MV-4-11 (cell line): Measurements from ENCODE around the gene SRP54.
"Not testable (repeated sequence)": the region's sequence is repeated elsewhere in the genome, so short reads cannot be mapped to it uniquely, and the experiment has no call there.

ENCODE experiments used
- DNase-seq: peaks from one replicate; lab custom pipeline; 2025; lab: John Stamatoyannopoulos, UW

Gene SRP54

DNA sequence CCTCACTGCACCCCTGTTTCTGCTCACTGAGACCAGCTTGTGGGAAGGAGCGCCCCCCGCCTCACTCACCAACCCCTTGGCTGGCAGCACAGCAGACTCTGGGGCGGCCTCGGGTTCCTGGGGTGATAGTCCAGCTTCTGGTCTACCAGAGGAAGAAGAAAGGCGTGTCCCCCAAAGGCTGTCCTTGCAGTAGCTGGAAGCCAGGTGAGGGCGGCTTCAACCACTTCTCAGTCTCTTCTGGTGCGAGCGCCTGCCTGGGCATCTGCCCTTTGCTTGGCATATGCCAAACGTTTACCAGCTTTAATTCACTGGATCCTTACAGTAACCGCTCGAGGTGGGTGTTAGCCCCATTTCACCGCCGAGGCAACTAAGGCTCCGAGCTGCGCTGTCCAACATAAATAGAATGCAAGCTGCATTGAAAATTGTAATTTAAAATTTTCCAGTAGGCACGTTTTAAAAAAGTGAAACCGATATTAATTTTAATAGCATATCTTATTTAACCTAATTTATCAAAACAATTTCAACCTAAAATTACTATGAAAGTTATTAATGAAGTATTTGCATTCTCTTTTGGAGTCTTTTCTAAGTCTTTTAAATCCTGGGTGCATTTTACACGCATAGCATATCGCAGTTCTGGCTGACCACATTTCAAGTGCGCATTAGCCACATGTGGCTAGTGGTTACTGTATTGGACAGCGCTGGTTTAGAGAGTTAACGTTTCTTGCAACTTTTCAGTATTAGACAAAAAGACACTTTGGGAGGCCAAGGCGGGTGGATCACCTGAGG lies 64.2 kb downstream of the SRP54 start:
- no peak for DNase-seq

DNA sequence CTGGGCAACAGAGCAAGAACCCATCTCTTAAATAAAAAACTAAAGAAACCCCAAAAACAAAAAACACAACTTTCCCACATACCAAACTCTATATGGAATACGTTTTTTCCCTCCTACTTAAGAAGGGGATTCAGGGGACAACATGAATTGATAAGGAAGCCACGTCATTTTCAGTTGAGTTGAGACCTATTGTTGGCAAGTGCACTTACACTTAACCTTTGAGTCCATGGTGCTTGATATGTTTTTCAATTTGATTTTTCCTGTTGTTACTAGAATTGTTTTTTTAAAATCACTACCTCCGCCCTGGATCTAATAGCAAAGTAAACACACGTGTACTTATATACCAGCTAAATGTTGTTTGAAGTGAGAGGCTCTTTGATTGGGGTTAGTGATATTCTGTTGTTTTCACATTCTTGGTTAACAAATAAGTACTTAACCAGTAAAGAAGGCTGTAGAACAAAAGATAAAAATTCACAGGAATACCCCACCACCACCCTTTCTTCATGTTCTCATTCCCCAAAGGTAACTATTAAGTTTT lies 65.3 kb downstream of the SRP54 start:
- no peak for DNase-seq

DNA sequence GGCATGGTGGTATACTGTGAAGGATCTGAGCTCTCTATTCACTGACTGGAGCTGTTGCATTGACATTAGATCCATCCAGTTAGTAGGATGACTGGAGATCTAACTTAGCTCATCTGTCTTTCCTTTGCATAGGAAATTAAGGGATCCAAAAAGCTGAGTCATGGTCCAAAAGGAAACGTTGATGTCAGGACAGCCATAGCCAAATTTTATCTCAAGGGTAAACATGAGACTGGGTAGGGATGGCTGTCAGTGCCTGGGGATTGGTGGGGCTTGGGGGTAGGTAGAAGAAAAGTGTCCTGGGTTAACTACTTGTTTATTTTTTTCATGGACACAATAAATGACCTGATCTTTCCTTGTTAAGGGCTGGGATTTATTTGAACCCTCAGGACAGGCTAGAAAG lies 67.9 kb downstream of the SRP54 start:
- DNase-seq: no peak

DNA sequence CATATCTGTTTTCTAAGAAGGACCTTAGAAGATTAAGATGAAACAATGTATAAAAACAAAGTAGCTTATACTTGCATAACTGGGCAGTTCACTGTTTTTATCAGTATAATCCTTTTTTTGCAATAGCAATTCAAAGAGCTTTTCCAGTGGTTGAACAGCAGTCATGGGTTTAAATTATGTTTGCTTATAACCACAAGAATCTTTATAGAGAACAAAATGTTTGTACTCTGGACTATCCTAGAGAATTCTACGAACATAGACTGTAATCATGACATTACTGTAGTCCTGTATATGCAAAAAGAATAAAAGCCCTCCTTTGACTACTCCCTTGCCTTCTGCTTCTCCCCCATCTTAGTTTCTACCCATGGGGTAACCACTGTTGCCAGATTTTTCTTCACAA lies 69.0 kb downstream of the SRP54 start:
- no peak for DNase-seq

DNA sequence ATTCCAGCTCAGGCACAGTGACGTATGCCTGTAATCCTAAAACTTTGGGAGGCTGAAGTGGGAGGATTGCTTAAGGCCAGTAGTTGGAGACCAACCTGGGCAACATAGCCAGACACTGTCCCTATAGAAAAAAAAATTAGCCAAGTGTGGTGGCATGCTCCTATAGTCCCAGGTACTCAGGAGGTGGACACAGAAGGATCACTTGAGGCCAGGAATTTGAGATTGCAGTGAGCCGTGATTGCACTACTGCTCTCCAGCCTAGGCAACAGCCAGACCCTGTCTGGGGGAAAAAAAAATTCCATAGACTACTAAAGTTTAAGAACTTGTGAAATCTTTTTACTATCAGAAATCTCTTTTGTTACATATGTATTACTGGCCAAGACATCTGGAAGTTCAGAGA lies 69.8 kb downstream of the SRP54 start:
- DNase-seq: no peak

DNA sequence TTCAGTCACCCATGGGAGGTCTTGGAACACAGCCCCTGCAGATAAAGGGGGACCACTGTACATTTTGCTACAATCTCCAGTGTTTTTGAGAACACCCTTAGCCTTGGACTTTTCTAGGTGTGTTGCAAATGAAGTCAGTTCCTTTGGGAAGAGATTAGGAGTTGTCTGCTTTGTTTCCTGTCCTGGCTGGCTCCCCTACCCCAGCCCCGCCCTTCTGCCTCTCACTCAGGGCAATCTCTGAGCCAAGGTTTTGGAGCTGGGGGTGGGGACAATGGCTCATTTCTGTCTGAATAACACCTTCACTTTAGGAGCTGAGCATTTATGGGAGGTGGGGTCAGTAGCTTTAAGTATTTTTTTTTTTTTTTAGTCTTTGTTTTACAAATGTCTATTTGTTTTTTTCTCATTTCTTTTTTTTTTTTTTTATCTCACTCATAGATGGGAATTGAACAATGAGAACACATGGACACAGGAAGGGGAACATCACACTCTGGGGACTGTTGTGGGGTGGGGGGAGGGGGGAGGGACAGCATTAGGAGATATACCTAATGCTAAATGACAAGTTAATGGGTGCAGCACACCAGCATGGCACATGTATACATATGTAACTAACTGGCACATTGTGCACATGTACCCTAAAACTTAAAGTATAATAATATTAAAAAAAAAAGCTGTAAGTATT lies 78.5 kb downstream of the SRP54 start:
- not testable (repeated sequence) for DNase-seq

DNA sequence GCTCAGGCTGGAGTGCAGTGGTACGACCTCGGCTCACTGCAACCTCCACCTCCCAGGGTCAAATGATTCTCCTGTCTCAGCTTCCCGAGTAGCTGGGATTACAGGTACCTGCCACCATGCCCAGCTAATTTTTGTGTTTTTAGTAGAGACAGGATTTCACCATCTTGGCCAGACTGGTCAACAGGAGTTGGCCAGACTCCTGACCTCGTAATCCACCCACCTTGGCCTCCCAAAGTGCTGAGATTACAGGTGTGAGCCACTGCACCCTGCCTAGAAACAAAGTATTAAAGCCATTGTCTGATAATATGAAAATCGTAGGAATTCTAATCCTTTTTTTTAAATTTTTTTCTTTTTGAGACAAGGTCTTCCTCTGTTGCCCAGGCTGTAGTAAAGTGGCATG lies 82.9 kb downstream of the SRP54 start:
- DNase-seq: not testable (repeated sequence)

DNA sequence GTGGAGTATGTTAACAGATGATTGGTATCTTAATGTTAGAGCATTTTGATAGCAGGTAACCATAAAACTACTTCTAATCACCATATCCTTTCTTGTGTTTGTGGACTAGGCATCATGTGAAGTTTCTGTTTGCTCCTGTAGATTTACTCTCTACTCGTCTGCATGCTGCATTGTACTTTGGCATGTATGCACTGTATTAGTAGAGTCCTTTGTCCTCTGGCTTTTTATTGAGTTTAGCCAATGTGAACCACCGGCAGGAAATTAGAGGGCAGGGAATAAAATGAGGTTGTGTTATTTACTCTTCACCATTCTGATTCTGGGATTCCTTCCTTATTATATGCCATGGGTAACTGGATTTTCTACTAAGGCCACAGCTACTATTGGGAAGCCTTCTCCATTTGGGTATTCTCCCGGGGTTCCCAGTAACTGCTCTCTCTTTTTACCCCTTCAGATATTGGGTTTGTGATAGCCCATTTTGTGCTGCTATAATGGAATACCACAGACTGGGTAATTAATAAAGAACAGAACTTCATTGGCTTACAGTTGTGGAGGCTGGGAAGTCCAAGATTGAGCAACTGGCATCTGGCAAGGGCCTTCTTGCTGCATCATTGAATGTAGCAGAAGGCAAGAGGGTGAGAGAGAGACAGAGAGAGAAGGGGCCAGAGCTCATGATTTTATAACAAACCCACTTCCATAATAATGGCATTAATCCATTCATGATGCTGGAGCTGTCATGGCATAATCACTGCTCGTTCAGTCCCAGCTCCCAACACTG lies 85.6 kb downstream of the SRP54 start:
- DNase-seq: no peak

DNA sequence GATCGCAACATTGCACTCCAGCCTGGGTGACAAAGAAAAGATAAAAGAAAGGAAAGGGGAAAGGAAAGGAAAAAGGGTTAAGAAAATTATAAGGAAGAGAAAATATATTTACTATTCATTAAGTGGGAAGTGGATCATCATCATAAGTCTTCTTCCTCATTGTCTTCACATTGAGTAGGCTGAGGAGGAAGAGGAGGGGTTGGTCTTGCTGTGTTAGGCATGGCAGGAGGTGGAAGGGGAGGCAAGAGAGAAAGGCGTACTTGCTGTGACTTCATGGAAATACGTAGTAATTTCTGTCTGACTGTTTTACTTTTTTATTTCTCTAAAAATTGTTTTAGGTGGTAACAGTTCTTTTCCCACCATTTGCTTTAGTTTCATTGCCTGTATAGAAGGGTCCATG lies 89.4 kb downstream of the SRP54 start:
- DNase-seq: peak; percentile 2

DNA sequence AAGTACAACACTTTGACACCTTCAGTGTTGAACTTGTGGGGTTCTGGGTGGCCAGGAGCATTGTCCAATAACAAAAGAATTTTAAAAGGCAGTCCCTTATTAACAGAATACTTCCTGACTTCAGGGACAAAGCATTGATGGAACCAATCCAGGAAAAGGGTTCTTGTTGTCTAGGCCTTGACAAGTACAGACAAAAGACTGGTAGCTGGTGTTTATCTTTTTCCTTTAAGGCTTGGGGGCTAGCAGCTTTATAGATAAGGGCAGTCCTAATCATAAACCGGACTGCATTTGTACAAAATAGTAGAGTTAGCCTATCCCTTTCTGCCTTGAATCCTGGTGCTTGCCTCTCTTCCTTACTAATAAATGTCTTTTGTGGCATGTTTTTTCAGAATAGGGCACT lies 90.7 kb downstream of the SRP54 start:
- no peak for DNase-seq

DNA sequence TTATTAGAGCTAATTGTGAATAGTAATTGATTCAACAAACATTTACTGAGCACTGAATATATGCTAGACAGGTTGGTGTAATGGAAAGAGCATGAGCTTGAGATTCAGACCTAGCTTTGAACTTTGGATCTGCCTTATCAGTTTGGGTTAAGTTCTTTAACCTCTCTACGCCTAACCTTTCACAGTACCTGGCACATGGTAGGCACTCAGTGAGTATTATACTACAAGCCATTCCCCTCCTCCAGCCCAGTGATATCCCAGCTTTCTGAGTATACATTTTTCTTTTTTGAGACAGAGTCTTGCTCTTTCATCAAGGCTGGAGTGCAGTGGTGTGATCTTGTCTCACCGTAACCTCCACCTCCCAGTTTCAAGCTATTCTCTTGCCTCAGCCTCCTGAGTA lies 95.3 kb downstream of the SRP54 start:
- no peak for DNase-seq
